Activated T-helper 1 cell treated with anti-CD3 and anti-CD28 coated beads, Interleukin-12 subunit alpha, Interleukin-12 subunit beta, Interleukin-2, Interleukin-4 antibody, amounts not matched to agents 30 ng/mL and 10 ng/mL and 1 ng/mL, durations not matched to agents 14 hours and 24 hours and 36 hours (primary cell): ENCODE measurements around the gene FBXW2. TPM values are rescaled to one million over a fixed set of nuclear protein-coding genes. Genes with fewer than 3 reads are reported as not detected.
"Not testable (repeated sequence)": the region's sequence is repeated elsewhere in the genome, so short reads cannot be mapped to it uniquely, and the experiment has no call there.

Source experiments
- DNase-seq: peaks from one replicate; pipeline ENCODE4 v3.0.0; 2021; ENCODE audit warnings: low spot score
- H3K27ac Mint-ChIP-seq: one replicate; pipeline ENCODE4 v1.8.0; 2021; ENCODE audit warnings: mild to moderate bottlenecking, mixed read lengths
- H3K27me3 Mint-ChIP-seq: one replicate; pipeline ENCODE4 v1.8.0; 2022; ENCODE audit warnings: mild to moderate bottlenecking, moderate library complexity, mixed read lengths; ENCODE audit not compliant: insufficient read depth
- H3K36me3 Mint-ChIP-seq: one replicate; pipeline ENCODE4 v1.8.0; 2021; ENCODE audit warnings: low read depth, mixed read lengths
- H3K4me1 Mint-ChIP-seq: one replicate; pipeline ENCODE4 v1.8.0; 2021; ENCODE audit warnings: low read depth, mixed read lengths
- H3K4me3 Mint-ChIP-seq: one replicate; pipeline ENCODE4 v1.8.0; 2021; ENCODE audit warnings: mild to moderate bottlenecking, moderate library complexity, mixed read lengths
- H3K9me3 Mint-ChIP-seq: one replicate; pipeline ENCODE4 v1.8.0; 2021; ENCODE audit warnings: mixed read lengths
- intact Hi-C: fragments of 100-400 bp; cut with micrococcal nuclease; formaldehyde crosslinking; loops from one replicate; pipeline ENCODE4 v1.15.1; 2024
- total RNA-seq: library from RNA; stranded (reverse); gene quantifications from 2 replicates; pipeline ENCODE4 v1.2.3, GENCODE V29; 2022

The FBXW2 gene
- total RNA-seq, 1 donor from 2014 or later: 82.2 TPM

GRCh38 chr9:120807607-120808379 lies 14.6 kb upstream of the FBXW2 start:
- H3K27me3 Mint-ChIP-seq: peaks cover 1% of the 10 kb centered on the region
- no peaks in the 10 kb centered on the region for H3K4me1 Mint-ChIP-seq
- peaks cover 12% of the 10 kb centered on the region for H3K36me3 Mint-ChIP-seq
- H3K9me3 Mint-ChIP-seq: peaks cover 56% of the 10 kb centered on the region
- DNase-seq: no peak
- no peak overlapping the region for H3K4me3 Mint-ChIP-seq
- no peak overlapping the region for H3K27ac Mint-ChIP-seq
- intact Hi-C loops: no loop called here

DNA sequence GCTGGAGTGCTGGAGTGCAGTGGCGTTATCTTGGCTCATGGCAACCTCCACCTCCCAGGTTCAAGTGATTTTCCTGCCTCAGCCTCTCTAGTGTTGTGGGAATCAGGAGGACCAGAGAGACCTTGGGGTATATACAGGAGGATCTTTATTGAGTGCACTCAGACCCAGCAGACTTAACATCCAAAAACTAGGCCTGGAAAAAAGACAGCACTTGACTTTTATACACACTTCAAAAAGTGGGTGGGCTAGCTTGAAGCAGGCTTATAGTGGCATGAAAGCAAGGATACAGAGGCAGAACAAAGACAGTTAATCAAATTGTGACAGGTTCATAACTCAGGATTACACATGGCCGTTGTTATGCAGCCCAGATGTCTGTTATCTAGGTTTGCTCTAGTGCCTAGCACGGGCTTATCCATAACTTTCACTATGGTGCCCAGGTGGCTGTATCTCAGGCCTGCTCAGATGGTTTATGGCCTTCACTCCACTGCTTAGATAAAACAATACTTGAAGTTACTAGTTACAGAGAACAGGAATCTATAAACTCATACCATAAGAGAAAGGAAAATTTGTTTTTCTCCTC lies 11.7 kb upstream of the FBXW2 start:
- H3K27me3 Mint-ChIP-seq, H3K4me1 Mint-ChIP-seq, intact Hi-C loops, H3K4me3 Mint-ChIP-seq, DNase-seq, H3K27ac Mint-ChIP-seq: not testable (repeated sequence)
- peaks cover 10% of the 10 kb centered on the region for H3K36me3 Mint-ChIP-seq
- peaks cover 45% of the 10 kb centered on the region for H3K9me3 Mint-ChIP-seq

GRCh38 chr9:120801441-120801840 lies 8.2 kb upstream of the FBXW2 start:
- peaks cover 1% of the 10 kb centered on the region for H3K27me3 Mint-ChIP-seq
- peaks cover 5% of the 10 kb centered on the region for H3K36me3 Mint-ChIP-seq
- H3K4me3 Mint-ChIP-seq: no peak overlapping the region
- peaks cover 16% of the 10 kb centered on the region for H3K9me3 Mint-ChIP-seq
- intact Hi-C loops: no loop called here
- no peaks in the 10 kb centered on the region for H3K4me1 Mint-ChIP-seq
- no peak for DNase-seq
- H3K27ac Mint-ChIP-seq: no peak overlapping the region

- H3K4me1 Mint-ChIP-seq: peaks cover 63% of the 10 kb centered on the region
- peak overlapping the region; percentile 98 for H3K4me3 Mint-ChIP-seq
- no peaks in the 10 kb centered on the region for H3K9me3 Mint-ChIP-seq
- peak overlapping the region; percentile 73 for H3K27ac Mint-ChIP-seq
- no peaks in the 10 kb centered on the region for H3K27me3 Mint-ChIP-seq
- intact Hi-C loops: loop anchor here (5.0 kb wide), 2 partner anchors 411 to 1476 kb away; partner anchors contain the start of gene RAB14
- peaks cover 34% of the 10 kb centered on the region for H3K36me3 Mint-ChIP-seq
- no peak for DNase-seq
Measured at GRCh38 chr9:120791161-120791560, 2.1 kb downstream of the FBXW2 start.

- no peak overlapping the region for H3K4me3 Mint-ChIP-seq
- H3K4me1 Mint-ChIP-seq: peaks cover 68% of the 10 kb centered on the region
- H3K27me3 Mint-ChIP-seq: no peaks in the 10 kb centered on the region
- H3K9me3 Mint-ChIP-seq: no peaks in the 10 kb centered on the region
- H3K27ac Mint-ChIP-seq: no peak overlapping the region
- DNase-seq: no peak
- intact Hi-C loops: no loop called here
- H3K36me3 Mint-ChIP-seq: peaks cover 53% of the 10 kb centered on the region
Measured at GRCh38 chr9:120787933-120788332, 5.3 kb downstream of the FBXW2 start.

DNA sequence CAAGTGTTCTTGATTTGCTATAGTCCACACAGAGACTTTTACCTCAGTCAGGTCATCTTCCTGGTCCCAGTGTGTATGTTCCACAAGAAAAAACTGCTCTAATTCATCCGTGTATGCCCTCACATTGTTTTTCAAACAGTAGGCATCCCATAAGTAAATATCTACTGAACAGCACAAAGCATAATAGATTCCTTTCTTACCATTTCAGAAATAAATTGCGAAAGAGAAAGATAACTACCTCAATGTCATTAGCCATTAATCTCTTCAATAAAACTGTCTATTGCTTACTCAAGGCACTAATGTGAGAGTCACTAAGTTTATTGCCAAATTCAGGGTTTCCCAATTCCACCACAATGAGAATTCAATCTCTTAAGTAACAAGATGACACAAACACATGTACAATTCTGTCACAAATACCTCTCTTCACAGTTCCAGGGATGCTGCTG lies 9.6 kb downstream of the FBXW2 start:
- Mint-ChIP-seq H3K27me3 (no peaks in the 10 kb centered on the region), H3K9me3 (no peaks in the 10 kb centered on the region), H3K27ac (no peak overlapping the region), H3K4me1 (peaks cover 48% of the 10 kb centered on the region), H3K4me3 (no peak overlapping the region), H3K36me3 (peaks cover 44% of the 10 kb centered on the region)
- intact Hi-C loops: no loop called here
- DNase-seq: no peak

DNA sequence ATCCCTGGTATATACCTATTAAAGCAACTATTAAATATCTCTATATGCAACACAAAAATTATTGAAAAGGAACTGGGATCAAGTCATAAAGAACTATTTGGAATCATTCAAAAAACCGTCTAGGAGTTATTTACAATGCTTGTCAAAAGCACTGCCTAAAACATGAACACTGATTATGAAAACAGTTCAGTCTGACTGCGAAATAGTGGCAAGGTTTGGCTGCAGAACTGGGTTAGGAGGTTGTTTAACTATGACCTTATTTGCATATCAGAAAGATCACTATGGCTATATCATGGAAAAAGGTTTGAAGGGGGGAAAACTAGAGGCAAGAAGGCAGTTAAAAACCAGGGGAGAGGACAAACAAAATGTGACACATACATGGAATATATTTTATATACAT lies 12.0 kb downstream of the FBXW2 start:
- DNase-seq: no peak
- Mint-ChIP-seq H3K4me1 (peaks cover 35% of the 10 kb centered on the region), H3K36me3 (peaks cover 48% of the 10 kb centered on the region), H3K27ac (no peak overlapping the region), H3K4me3 (no peak overlapping the region), H3K27me3 (no peaks in the 10 kb centered on the region), H3K9me3 (no peaks in the 10 kb centered on the region)
- intact Hi-C loops: no loop called here

- intact Hi-C loops: no loop called here
- Mint-ChIP-seq H3K9me3 (no peaks in the 10 kb centered on the region), H3K36me3 (peaks cover 47% of the 10 kb centered on the region), H3K4me1 (peaks cover 30% of the 10 kb centered on the region), H3K27ac (no peak overlapping the region), H3K27me3 (no peaks in the 10 kb centered on the region), H3K4me3 (no peak overlapping the region)
- DNase-seq: no peak
Measured at GRCh38 chr9:120780367-120780766, 12.8 kb downstream of the FBXW2 start.

GRCh38 chr9:120779227-120779626 lies 14.0 kb downstream of the FBXW2 start:
- Mint-ChIP-seq H3K4me1 (peaks cover 27% of the 10 kb centered on the region), H3K4me3 (no peak overlapping the region), H3K27ac (no peak overlapping the region), H3K9me3 (no peaks in the 10 kb centered on the region), H3K27me3 (no peaks in the 10 kb centered on the region), H3K36me3 (peaks cover 50% of the 10 kb centered on the region)
- intact Hi-C loops: no loop called here
- no peak for DNase-seq

DNA sequence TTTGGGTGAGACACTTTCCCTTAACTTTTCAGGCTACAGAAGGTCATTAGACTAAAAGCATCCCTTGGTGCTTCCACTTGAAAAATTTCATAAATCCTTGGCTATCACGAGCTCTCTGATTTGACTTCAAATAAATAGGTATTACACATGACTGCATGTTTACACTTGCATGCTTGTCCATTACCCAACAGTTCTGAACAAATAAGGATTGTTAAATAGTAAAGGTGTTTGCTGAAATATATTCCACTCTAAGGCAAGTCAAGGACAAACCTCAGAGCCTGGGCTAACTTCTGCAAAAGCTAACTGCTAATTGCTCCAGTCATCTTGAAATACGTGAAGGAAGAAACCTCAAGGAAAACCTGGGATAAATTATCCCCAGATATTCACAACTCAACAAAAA lies 14.5 kb downstream of the FBXW2 start:
- Mint-ChIP-seq H3K9me3 (no peaks in the 10 kb centered on the region), H3K27ac (peak overlapping the region; percentile 25), H3K36me3 (peaks cover 45% of the 10 kb centered on the region), H3K4me1 (peaks cover 23% of the 10 kb centered on the region), H3K27me3 (no peaks in the 10 kb centered on the region), H3K4me3 (no peak overlapping the region)
- intact Hi-C loops: no loop called here
- no peak for DNase-seq

DNA sequence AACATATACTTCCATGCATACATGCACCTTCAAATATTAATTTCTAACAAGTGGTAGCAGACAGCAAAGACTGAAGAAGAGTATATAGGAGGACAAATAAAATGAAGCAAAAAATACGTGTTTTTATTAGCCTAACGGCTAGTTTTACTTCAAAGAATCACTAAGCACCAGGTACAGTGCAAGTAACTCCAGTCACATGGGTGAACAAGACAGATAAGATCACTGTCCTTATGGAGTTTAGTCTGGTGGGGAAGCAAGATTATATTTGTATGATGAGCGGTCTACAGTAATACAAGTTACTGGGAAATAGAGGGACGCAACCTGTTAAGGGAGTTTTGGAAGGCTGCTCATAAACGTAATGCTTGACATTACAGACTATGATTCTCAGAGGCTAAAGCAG lies 16.0 kb downstream of the FBXW2 start:
- DNase-seq: no peak
- intact Hi-C loops: no loop called here

GRCh38 chr9:120776788-120777187 lies 16.4 kb downstream of the FBXW2 start:
- no peak for DNase-seq
- Mint-ChIP-seq H3K9me3 (no peaks in the 10 kb centered on the region), H3K27ac (no peak overlapping the region), H3K4me3 (no peak overlapping the region), H3K4me1 (peaks cover 20% of the 10 kb centered on the region), H3K36me3 (peaks cover 41% of the 10 kb centered on the region), H3K27me3 (no peaks in the 10 kb centered on the region)
- intact Hi-C loops: no loop called here

More for the DNA sequence above, 16.0 kb downstream of the FBXW2 start:
- H3K27me3 Mint-ChIP-seq: no peaks in the 10 kb centered on the region
- H3K4me1 Mint-ChIP-seq: peaks cover 20% of the 10 kb centered on the region
- H3K9me3 Mint-ChIP-seq: no peaks in the 10 kb centered on the region
- peaks cover 41% of the 10 kb centered on the region for H3K36me3 Mint-ChIP-seq
- H3K27ac Mint-ChIP-seq: no peak overlapping the region
- H3K4me3 Mint-ChIP-seq: no peak overlapping the region

DNA sequence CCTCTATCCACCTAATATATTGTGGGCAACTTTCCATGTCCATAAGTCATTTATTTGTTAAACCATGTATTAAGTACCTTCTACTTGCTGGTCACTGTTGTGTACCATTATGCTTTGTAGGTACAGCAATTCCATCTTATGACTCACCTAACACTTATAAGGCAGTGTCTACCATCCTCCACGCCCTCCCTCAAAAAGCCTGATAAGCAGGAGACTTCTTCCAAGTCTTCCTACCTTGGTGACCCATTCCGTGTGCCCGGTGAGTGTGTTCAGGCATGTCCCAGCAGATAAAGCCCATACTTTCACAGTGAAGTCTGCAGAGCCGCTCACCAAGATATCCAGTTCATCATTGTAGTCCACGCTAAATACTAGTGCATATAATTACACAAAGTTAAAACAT lies 17.4 kb downstream of the FBXW2 start:
- no peaks in the 10 kb centered on the region for H3K9me3 Mint-ChIP-seq
- no peak overlapping the region for H3K27ac Mint-ChIP-seq
- peaks cover 23% of the 10 kb centered on the region for H3K4me1 Mint-ChIP-seq
- H3K27me3 Mint-ChIP-seq: no peaks in the 10 kb centered on the region
- no peak overlapping the region for H3K4me3 Mint-ChIP-seq
- intact Hi-C loops: no loop called here
- no peak for DNase-seq
- H3K36me3 Mint-ChIP-seq: peaks cover 44% of the 10 kb centered on the region
